Gastrocnemius medialis (tissue), 4 donors: Measurements from ENCODE around the gene C2orf72. TPM values are rescaled to one million over a fixed set of nuclear protein-coding genes. Genes with fewer than 3 reads are reported as not detected.

ENCODE experiments used
- ATAC-seq, 2 donors: fragments of 150-250 bp; one replicate each; pipeline ENCODE4 v1.9.1; 2016
- DNase-seq, 2 donors: peaks; one replicate each; pipeline ENCODE4 v3.0.0-alpha.2; 2019
- H3K27ac ChIP-seq, 4 donors: fragments of 200-600 bp; sonication (generic); 1 replicate in 1 of 4; 2 replicates in 3 of 4; pipeline ENCODE4 v1.5.1; 2016 to 2018; ENCODE audit warnings: mild to moderate bottlenecking in 2 of 4, moderate library complexity in 1 of 4
- H3K27me3 ChIP-seq, 3 donors: fragments of 200-600 bp; sonication (generic) in 2 of 3; 1 replicate in 1 of 3; 2 replicates in 2 of 3; pipeline versions ENCODE4 v1.5.1 to v1.6.0; 2016 to 2019; ENCODE audit warnings: mild to moderate bottlenecking in 1 of 3, moderate library complexity in 1 of 3
- H3K36me3 ChIP-seq, 2 donors: fragments of 200-600 bp; sonication (generic) in 1 of 2; one replicate each; pipeline ENCODE4 v1.5.1; 2017 to 2018
- H3K4me1 ChIP-seq, 2 donors: fragments of 200-600 bp; sonication (generic) in 1 of 2; one replicate each; pipeline ENCODE4 v1.5.1; 2016 to 2017; ENCODE audit warnings: mild to moderate bottlenecking in 2 of 2
- H3K4me3 ChIP-seq, 4 donors: fragments of 200-600 bp; sonication (generic) in 3 of 4; 1 replicate in 1 of 4; 2 replicates in 3 of 4; pipeline ENCODE4 v1.5.1; 2016 to 2019; ENCODE audit warnings: mild to moderate bottlenecking in 2 of 4
- H3K9me3 ChIP-seq, 3 donors: fragments of 200-600 bp; sonication (generic) in 2 of 3; 1 replicate in 1 of 3; 2 replicates in 2 of 3; pipeline ENCODE4 v1.5.1; 2016 to 2019
- CTCF ChIP-seq, 5 experiments: fragments of 450-650 bp in 3 of 5; fragments of 200-600 bp in 2 of 5; sonication (generic) in 2 of 5; IDR thresholded peaks in 4 of 5; conservative IDR thresholded peaks in 1 of 5; 1 replicate in 4 of 5; 2 replicates in 1 of 5; pipeline ENCODE4 v1.5.1; 2016 to 2019; ENCODE audit warnings: antibody characterized with exemption in 5 of 5, mild to moderate bottlenecking in 3 of 5, moderate library complexity in 3 of 5
- POLR2A ChIP-seq, 2 donors: fragments of 450-650 bp; IDR thresholded peaks; one replicate each; pipeline ENCODE4 v1.6.1; 2017; ENCODE audit warnings: antibody characterized with exemption in 2 of 2, mild to moderate bottlenecking in 2 of 2, moderate library complexity in 2 of 2
- in situ Hi-C, 4 donors: fragments of 200-750 bp; cut with MboI; loops; one replicate each; pipeline versions ENCODE4 v1.15.0 to v1.8.0; 2017; ENCODE audit warnings: low sequenced_read_pairs in 4 of 4
- intact Hi-C: fragments of 100-400 bp; cut with DNase I; formaldehyde crosslinking; loops from one replicate; pipeline ENCODE4 v1.15.1; 2023; ENCODE audit warnings: low total_unique reads
- total RNA-seq, 4 donors: library from RNA; depleted of rRNA; stranded (reverse); fragments of >200 nt; gene quantifications; one replicate each; pipeline versions ENCODE4 v1.1.0 to v1.2.3, GENCODE V29; 2016

The C2orf72 gene
- total RNA-seq, 4 donors from 2014 or later: 0.10 to 0.44 (median 0.15) TPM; not detected in 1

- Histone ChIP-seq H3K36me3 (no peaks in the 10 kb centered on the region), H3K27me3 (peaks cover 25 to 48% (median 26%) of the 10 kb centered on the region in 3 donors), H3K27ac (no peak overlapping the region), H3K4me3 (no peak overlapping the region), H3K4me1 (no peaks in the 10 kb centered on the region), H3K9me3 (no peaks in the 10 kb centered on the region)
- in situ Hi-C loops: no loop called here
- intact Hi-C loops: no loop called here
- no peak for TF ChIP-seq POLR2A (IDR thresholded peaks at IDR 0.05)
- TF ChIP-seq CTCF (IDR thresholded peaks at IDR 0.05 in 4 of 5, conservative IDR thresholded peaks at IDR 0.05 in 1 of 5): no peak
- no peak for ATAC-seq
- no peak for DNase-seq
These were observed 584 bp downstream of the C2orf72 start for GRCh38 chr2:231037731-231038482.

GRCh38 chr2:231038483-231039293, 1.4 kb downstream of the C2orf72 start:
- H3K4me1 ChIP-seq: no peaks in the 10 kb centered on the region
- no peak for TF ChIP-seq CTCF (IDR thresholded peaks at IDR 0.05 in 4 of 5, conservative IDR thresholded peaks at IDR 0.05 in 1 of 5)
- TF ChIP-seq POLR2A (IDR thresholded peaks at IDR 0.05): no peak
- H3K9me3 ChIP-seq: no peaks in the 10 kb centered on the region
- peaks cover 25 to 48% (median 26%) of the 10 kb centered on the region in 3 donors for H3K27me3 ChIP-seq
- intact Hi-C loops: no loop called here
- DNase-seq (no peak), ATAC-seq (no peak)
- no peak overlapping the region for H3K27ac ChIP-seq
- in situ Hi-C loops: no loop called here
- no peaks in the 10 kb centered on the region for H3K36me3 ChIP-seq
- no peak overlapping the region for H3K4me3 ChIP-seq

GRCh38 chr2:231039294-231039664, 2.0 kb downstream of the C2orf72 start:
- Histone ChIP-seq H3K27ac (no peak overlapping the region), H3K9me3 (no peaks in the 10 kb centered on the region), H3K4me1 (no peaks in the 10 kb centered on the region), H3K36me3 (no peaks in the 10 kb centered on the region), H3K4me3 (no peak overlapping the region), H3K27me3 (peaks cover 25 to 48% (median 26%) of the 10 kb centered on the region in 3 donors)
- intact Hi-C loops (no loop called here), in situ Hi-C loops (no loop called here)
- DNase-seq (no peak), ATAC-seq (no peak)
- TF ChIP-seq POLR2A (IDR thresholded peaks at IDR 0.05) (no peak), CTCF (IDR thresholded peaks at IDR 0.05 in 4 of 5, conservative IDR thresholded peaks at IDR 0.05 in 1 of 5) (no peak)

GRCh38 chr2:231039821-231040364, 2.6 kb downstream of the C2orf72 start:
- TF ChIP-seq CTCF (IDR thresholded peaks at IDR 0.05 in 4 of 5, conservative IDR thresholded peaks at IDR 0.05 in 1 of 5) (no peak), POLR2A (IDR thresholded peaks at IDR 0.05) (no peak)
- Histone ChIP-seq H3K4me3 (no peak overlapping the region), H3K27ac (no peak overlapping the region), H3K9me3 (no peaks in the 10 kb centered on the region), H3K4me1 (no peaks in the 10 kb centered on the region), H3K27me3 (peaks cover 25 to 48% (median 26%) of the 10 kb centered on the region in 3 donors), H3K36me3 (no peaks in the 10 kb centered on the region)
- intact Hi-C loops: no loop called here
- in situ Hi-C loops: no loop called here
- DNase-seq: no peak
- ATAC-seq: no peak
